HuH-7 (cell line): Measurements from ENCODE around the gene LRRC75B.
"Not testable (repeated sequence)": the region's sequence is repeated elsewhere in the genome, so short reads cannot be mapped to it uniquely, and the experiment has no call there.

Source experiments
- DNase-seq: peaks from one replicate; pipeline ENCODE4 v3.0.0; 2011; ENCODE audit warnings: low spot score

Gene LRRC75B

DNA sequence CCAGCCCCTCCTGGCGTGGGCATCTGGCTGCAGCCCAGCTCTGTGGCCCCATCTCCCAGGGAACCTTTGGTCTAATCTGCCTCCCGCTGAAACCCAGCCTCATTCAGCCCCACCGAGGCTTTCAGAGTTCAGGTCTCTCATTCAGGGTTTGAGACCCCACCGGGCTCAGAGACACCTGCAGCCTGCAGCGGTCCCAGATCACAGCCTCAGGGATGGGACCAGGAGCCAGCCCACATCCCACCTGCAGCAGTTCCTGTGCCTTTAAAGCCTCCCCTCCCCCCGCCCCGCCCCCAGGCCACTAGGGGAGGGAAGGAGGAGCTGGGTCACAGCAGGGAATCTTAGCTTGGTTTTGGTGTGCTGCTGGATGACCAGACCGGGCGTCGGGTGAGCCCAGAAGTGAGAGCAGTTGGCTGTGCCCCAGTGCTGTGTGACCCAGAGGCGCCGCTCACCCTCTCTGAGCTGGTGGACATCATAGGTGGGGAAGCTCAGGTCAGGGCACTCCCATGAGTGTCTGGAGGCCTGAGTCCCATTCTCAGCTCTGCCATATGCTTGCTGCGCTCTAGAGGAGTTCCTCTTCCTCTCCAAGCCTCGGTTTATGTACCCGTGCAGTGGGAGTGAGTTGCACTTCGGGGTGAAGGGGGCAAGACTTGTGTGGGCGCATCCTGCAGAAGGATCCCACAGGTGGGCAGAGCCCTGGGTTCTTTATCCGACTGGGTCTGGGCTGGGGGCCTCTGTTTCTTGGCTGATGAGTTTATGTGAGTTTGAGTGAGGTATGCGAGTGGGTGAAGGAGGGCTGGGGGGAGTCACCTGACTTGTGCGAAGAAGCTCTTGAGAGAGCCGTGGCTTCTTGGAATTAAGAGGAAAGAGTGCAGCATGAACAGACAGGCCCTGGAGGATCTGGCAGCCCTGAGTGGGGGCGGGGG lies 10.2 kb upstream of the LRRC75B start, which contains the start of gene GGT1:
Gene GGT1 (plus strand): TSS at position 347 of the 923 bp plus-strand sequence. CDS start 7,889 bp downstream, outside the sequence.
- not testable (repeated sequence) for DNase-seq

DNA sequence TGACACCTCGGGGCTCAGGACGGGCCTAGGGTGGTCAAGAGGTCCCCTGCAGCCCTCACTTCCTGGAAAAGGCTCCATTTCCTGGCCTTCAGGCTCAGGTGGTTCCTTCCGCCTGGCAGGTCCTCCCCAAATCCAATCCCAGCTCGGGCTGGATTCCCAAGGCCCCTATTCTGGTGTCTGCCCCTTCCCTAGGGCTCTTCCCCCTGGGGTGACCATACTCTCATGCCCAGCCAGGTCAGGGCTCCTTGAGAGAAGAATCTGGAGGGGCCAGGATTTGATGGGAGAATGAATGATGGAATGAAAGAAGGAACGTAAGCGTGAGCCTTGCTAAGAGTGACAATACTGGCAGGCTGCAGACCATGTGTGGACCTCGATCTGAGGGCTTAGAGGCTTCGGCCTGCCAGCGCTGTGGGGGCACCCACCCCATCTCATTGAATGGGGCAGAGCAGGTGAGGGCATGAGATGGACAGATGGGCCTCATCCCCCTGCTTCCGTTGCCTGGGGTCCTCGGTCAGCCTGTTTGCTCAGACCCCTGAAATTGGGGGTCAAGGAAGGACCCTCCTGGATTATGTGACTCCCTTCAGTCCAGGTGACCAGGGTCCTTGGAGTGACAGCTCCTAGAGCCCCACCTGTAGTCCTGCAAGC lies 9.4 kb upstream of the LRRC75B start:
- not testable (repeated sequence) for DNase-seq

DNA sequence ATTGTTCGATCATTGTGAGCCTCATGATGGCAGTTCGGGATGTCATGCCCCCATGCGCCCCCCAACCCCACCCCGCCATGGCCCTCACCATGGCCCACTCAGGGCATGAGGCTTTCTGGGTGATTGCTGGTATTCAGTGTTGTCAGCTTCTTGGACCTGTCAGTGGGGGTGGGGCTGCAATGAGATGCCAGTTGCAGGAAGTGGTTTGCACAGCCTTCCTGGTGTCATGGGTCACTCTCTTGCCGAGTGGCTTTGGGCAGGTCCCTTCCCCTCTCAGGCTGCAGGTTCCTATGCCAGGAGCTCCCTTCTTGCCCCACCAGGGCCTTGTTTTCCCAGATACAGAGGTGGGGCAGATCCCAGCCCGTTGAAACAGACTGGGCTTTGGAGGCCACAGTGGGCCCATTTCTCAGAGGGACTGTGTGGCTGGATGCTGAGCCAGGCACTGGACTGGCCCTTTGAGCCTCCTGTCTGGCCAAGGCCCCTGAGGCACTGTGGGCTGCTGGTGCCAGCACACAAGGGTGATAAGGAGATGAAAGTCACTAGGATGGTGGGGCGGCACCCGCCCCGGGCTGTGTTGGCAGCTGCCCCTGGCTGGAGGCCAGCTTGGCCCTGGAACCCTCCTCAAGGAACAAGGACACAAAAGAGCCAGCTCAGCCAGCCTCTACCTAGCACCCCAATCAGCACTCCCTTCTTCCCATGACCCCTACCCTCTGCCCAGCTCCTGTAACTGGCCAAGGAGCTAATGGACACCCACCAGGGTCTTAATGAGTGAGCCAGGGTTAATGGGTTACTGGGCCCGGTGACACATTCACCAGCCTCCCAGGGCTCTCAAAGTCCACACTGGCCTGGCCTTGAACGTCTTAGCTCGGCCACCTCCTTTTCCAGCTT lies 8.6 kb upstream of the LRRC75B start:
- no peak for DNase-seq

DNA sequence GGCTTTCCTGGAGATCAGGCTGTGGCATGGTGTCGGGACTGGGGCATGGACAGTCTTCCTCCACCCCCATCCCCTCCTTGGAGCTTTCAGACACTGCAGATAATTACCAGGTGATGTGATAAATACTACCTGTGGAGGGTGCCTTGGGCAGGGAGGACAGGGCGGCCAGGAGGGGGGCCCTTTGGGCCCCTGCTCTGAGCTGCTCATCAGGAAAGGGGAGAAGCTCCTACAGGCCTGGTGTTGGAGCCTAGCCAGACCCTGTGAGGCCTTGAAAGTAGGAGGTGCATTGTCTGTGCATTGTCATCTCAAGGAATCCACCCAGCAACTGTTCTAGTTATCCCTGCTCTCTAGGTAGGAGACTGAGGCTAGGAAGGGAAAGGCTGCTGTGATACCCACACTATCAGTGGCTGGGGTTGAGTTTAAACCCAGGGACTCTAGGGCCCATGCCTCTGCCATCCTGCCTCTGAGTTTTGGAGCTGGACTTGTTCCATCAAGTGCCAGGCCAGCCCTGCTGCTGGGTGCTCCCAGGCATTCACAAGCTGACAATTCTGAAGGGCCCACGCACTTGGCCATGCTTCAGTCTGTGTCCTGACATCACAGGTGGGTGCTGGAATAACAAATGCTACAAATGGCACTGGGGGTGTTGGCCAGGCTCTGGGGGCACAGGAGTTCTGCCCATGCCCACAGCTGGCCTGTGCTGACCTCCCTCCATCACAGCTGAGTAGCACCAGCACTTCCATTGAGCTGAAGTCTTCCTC lies 7.3 kb upstream of the LRRC75B start:
- not testable (repeated sequence) for DNase-seq

DNA sequence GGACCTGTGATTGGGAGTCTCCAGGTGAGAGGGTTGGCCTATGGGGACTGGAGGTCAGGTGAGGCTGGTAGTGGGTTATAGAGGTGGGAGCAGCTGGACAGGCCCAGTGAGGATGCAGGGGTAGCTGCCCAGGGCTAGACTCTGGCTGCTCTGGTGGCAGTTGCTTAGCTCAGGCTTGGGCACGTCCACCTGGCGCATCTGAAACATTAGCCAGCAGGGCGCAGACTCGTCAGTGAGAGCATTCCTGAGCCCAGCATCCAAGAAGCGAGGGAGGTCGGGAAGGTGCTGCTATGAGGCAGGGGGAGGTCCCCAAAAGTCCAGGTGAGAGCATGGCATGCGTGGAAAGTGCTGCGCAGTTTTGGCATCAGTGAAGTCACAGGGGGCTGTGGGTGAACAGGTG lies 6.6 kb upstream of the LRRC75B start:
- DNase-seq = no peak

DNA sequence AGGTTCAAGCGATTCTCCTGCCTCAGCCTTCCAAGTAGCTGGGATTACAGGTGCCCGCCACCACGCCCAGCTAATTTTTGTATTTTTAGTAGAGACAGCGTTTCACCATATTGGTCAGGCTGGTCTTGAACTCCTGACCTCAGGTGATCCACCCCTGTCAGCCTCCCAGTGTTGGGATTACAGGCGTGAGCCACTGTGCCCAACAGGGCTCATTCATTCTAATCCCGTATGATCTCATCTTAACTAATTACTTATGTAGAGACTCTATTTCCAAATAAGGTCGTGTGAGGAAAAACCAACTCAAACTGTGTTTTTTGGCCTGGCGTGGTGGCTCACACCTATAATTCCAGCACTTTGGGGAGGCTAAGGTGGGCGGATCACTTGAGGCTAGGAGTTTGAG lies 4.2 kb upstream of the LRRC75B start:
- DNase-seq = not testable (repeated sequence)

DNA sequence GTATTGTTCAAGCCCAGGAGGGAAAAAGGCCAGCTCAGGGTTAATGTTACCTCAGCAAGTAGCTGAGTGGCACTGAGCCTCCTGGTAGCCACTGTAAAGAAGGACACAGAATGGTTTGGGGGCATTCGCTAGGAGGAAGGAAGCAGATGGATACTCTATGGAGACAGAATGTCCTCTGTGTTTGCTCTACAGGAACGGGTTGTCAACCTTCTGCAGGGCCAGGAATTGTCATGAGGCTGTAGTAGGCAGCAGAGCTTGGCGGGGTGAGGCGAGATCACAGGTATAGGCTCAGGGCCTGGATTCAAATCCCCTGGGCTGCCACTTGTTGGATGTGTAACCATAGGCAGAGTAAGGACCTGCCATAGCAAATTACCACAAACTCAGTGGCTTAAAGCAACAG lies 3.0 kb upstream of the LRRC75B start:
- no peak for DNase-seq

DNA sequence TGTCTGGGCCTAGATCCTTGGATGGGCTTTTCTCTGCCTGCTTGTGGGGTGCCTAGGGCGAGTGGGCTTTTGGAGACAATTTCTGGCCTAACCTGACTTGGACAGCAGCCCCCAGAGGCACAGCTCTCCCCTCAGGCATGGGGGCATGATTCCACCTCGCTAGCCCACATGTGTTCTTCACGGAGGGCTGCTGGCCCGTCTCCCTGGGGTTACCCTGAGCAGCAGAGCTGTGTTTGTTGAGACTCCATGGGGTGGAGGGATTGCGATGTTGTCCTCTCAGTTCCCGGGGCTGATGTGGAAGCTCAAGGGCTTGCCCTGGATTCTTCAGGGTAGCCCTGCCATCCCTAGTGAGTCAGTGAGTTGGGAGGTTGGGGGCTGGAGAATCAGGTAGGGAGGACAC lies 2.4 kb upstream of the LRRC75B start:
- no peak for DNase-seq

DNA sequence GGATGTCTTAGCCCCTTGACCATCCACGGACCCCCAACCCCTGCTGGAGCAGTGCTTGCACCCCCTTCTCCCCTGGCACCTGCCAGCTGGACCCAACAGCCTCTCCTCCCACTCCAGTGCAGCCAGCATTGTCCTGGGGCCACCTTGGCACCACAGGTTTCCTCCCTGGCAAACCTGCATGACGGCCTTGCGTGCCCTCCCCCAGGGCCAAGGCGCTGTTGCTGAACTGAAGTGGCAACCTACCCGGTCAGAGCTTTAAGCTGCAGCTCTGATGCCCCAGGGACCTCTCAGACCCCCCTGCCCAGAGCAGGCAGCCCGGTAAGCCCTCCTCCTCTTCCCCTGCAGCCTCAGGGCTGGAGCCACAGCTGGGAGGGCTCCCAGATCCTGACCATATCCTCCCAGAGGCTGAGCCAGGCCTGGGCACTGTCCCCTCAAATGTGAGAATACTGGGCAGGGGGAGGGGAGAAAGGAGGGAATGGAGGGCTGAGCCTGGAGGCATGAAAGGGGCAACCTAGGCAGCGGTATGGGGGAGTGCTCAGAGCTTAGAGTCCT lies 1.8 kb upstream of the LRRC75B start:
- no peak for DNase-seq

DNA sequence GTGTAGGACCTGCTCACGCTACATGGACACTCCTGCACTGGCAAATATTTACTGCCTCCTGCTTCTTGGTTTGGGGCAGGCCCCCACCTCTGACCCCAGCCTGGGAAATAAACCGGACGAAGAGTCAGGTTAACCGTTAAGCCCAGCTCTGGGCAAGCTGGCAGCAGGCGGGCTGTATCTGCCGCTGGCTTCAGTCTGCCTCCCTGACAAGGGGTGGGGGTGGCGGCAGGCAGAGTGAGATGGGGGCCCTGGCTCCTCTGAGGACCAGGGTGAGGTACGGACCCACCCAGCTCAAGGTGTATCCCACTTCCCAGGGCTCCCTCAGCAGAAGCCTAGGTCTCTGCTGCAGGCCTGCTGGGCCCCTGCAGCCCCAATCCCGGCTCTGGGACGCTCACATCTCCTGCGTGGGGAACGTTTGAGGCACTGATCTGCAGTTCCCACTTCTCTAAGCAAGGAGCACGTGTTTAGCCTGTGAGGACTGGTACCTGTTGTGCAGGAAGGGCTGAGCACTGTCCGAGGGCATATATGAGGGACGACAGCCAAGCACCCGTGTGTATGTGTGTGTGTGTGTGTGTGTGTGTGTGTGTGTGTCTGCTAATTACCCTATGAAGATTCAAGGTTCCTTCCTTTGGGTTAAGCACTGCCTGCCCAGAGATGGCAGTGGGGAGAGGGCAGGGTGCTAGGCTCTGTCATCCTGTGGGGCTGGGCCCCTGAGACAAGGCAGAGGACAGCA lies 1.1 kb upstream of the LRRC75B start:
- no peak for DNase-seq

DNA sequence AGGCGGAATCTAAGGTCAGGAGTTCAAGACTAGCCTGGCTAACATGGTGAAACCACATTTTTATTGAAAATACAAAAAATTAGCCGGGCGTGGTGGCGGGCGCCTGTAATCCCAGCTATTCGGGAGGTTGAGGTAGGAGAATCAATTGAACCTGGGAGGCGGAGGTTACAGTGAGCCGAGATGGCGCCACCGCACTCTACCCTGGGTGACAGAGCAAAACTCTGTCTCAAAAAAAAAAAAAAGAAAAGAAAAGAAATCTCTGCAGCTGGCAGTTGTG lies 624 bp upstream of the LRRC75B start:
- DNase-seq = not testable (repeated sequence)

DNA sequence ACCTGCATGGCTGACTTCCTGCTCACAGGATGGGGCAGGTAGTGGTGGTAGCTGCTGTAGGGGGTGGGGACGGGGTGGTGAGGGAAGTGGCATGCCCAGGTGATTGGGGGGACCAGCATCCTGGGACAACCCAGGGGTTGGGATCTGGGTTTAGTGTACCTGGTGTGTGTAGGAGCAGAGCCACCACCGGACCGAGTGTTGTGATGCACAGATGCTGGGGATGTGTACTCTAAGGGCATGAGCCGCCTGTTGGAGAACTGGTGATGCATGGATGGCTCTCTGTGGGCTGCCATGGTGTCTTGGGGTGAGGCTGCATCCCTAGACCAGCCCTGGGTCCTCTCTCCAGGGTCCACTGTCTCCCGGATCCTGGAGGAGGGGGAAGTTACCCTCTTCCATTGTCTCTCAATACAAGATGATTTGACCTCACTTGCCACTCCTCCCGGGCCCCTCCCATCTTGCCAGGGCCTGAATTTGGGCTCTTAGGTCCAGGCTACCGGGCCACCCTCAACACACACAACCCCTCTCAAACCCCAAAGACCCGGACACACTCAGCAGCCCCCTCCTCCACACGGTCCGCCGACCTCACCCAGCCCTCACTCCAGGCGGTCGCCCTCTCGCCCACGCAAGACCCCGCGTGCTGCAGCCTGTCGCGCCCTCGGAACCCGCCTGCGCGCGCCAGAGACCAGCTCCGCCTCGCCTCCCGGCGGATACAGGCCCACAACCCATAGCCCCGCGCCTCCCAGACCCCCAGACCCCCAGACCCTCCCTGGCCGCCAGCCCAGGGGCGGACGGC lies 619 bp downstream of the LRRC75B start:
- peak; percentile 50 for DNase-seq

DNA sequence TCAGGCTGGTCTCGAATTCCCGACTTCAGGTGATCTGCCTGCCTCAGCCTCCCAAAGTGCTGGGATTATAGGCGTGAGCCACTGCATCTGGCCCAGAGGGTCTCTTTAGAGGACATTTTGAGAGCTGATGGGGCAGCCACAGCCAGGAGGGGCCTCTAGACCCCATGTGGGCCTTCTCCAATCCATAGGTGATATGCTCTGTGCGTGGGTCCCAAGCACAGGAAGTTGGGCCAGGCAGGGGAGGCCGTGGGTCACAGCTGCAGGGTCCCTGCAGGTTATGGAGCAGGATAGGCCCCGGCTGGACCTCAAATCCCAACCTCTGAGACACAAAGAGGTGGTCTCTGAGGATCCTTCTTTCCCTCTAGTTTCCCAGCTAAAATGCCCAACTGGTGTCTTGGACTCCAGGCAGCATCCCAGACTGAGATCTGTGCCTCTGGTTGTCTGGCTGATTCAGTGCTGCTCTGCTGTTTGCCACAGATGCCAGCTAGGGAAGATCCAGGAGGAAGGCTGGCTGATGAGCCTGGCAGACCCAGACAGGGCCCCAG lies 1.5 kb downstream of the LRRC75B start:
- DNase-seq = no peak

DNA sequence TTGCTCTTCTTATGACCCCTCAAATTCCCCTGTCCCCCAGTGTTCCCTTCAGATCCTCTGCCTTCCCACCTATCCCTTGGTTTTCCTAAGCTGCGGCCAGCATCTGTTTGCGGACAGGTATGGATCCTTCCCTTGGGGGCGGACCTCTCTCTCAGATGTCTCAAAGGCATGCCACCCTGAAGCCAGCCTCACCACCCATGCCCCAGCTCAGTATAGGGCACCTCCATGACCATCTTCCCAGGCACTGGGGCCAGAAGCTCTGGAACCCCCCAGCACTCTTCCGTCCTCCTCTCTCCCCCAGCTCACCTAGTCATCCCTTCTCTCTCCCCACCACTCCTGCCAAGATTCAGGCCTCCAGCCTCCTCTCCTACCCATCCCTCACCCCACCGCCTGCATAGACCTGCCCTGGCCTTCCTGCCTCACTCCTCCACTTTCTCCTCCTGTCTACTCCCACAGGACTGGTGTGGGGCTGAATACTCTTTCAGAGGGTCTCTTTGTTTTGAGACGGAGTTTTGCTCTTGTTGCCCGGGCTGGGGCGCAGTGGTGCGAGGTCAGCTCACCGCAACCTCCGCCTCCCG lies 2.2 kb downstream of the LRRC75B start:
- no peak for DNase-seq

DNA sequence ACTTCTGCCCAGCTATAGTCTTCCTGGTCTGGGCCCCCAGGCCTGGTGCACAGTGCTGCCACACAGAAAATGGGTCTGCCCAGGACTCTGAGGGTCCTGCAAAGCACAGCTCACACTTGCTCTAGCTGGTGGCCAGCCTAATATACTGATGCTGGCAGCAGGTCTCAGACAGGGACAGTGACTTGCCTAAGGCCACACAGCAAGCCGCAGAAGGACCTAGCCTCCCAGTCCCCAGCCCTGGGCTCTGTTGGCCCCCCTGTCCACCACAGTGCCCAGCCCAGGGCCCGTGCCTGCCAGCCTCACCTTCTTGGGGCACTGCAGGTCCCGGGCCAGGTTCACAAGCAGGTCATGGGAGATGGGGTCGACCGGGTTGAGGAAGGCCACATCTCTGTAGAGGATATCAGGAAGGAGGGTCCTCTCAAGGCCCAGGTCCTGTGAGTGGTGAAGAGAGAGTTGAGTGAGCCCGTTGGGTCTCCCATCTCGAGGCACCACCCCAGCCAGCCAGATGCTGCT lies 3.3 kb downstream of the LRRC75B start:
- DNase-seq = no peak

DNA sequence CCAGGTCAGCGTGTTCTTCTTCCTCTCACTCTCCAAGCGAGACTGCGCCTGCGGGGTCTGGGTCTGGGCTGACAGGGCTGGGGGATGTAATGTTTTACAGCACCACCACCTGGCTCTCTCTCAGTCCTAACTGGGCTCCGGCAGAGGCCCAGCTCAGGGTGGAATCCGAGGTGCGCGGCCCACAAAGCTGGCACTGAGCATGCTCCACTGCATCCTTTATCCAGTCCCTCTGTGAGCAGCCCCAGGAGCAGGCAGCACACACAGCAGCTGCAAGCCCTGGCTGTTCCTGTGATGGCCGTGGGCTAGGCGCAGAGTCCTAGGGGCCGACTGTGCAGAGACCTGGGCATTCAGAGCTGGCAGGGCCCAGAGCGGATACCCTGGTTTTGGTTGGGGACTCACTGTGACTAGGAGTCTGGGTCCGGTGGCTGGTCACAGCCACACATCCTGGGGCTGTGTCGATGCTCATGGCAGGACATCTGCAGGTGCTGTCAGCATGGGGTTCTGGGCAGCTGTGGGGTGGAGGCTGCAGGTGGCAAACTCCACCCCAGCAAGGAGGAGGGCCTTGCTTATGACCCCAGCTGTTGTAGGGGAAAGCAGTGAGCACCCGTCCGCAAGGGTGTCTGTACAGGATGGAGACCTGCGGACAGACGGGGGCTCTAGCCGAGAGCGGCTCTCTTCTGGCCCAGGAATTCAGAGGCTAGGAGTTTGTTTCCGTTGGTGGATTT lies 4.0 kb downstream of the LRRC75B start:
- DNase-seq = no peak

DNA sequence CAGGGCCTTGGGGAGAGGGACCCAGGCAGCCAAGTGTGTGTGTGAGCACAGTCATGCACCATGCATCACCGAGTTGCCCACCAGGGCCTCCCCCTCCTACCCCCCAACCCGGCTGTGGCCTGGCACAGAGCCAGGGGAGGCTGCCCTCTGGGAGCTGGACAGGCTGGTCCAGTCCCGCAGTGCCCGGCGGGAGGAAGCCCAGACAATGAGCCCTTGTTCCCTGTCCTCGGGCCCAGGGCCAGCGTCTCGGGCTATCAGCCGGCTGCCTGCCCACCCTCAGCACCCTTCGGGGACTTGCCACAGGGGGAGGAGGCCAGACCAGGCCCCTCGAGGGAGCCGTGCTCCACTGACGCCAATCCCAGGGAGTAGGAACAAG lies 4.5 kb downstream of the LRRC75B start:
- no peak for DNase-seq

DNA sequence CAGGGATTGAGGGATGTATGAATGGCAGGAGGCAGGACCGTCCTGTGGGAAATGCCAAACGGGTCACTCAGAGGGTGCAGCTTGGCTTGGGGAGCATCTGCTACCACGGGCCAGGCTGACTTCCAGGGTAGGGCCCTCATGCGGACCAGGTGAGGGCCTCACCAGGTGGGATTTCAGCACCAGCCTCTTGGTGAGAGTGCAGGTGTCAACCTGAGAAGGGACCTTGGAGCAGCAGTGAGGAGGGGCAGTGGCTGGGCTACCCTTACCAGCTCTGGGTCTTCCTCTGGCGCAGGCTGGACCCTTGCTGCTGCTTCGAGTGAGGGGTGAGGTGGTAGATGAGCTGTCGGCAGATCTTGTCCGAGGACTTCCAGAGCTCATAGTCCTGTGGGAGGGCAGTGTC lies 4.9 kb downstream of the LRRC75B start:
- no peak for DNase-seq
